Esophagus squamous epithelium (tissue), 5 donors: ENCODE measurements around the gene PCDHAC2. TPM values are rescaled to one million over a fixed set of nuclear protein-coding genes. Genes with fewer than 3 reads are reported as not detected.

Source experiments
- DNase-seq: peaks from one replicate; lab custom pipeline; 2025; lab: John Stamatoyannopoulos, UW
- H3K27ac ChIP-seq, 4 donors: fragments of 200-600 bp; sonication (generic); one replicate each; pipeline ENCODE4 v1.5.1; 2016 to 2019; ENCODE audit warnings: mild to moderate bottlenecking in 1 of 4
- H3K27me3 ChIP-seq, 4 donors: fragments of 200-600 bp; sonication (generic); 1 replicate in 3 of 4; 2 replicates in 1 of 4; pipeline versions ENCODE4 v1.5.1 to v1.6.0; 2017 to 2021; ENCODE audit warnings: antibody characterized with exemption in 1 of 4
- H3K36me3 ChIP-seq, 3 donors: fragments of 200-600 bp; sonication (generic); one replicate each; pipeline ENCODE4 v1.5.1; 2016 to 2019
- H3K4me1 ChIP-seq, 3 donors: fragments of 200-600 bp; sonication (generic); one replicate each; pipeline ENCODE4 v1.5.1; 2017 to 2019
- H3K4me3 ChIP-seq, 4 donors: fragments of 200-600 bp; sonication (generic); 1 replicate in 3 of 4; 2 replicates in 1 of 4; pipeline ENCODE4 v1.5.1; 2016 to 2019; ENCODE audit warnings: mild to moderate bottlenecking in 2 of 4, moderate library complexity in 1 of 4
- H3K9me3 ChIP-seq, 3 donors: fragments of 200-600 bp; sonication (generic); one replicate each; pipeline ENCODE4 v1.5.1; 2016 to 2019
- POLR2A ChIP-seq, 4 donors: fragments of 450-650 bp; IDR thresholded peaks; one replicate each; pipeline ENCODE4 v1.6.1; 2017; ENCODE audit warnings: antibody characterized with exemption in 4 of 4, mild to moderate bottlenecking in 4 of 4, moderate library complexity in 3 of 4
- WGBS, 2 donors: methylation state at CpG; one replicate each; pipeline ENCODE4 v1.1.5; 2018; 5-methylcytosine and 5-hydroxymethylcytosine counted together
- intact Hi-C: fragments of 100-400 bp; cut with DNase I; formaldehyde crosslinking; loops from one replicate; pipeline ENCODE4 v1.15.0; 2022
- total RNA-seq, 4 donors: library from RNA; depleted of rRNA; stranded (reverse); fragments of >200 nt; gene quantifications; one replicate each; pipeline ENCODE4 v1.1.0, GENCODE V29; 2016
- TF ChIP-seq, protein P1 (sequence below), 6 experiments: fragments of 450-650 bp in 4 of 6; fragments of 200-600 bp in 2 of 6; sonication (generic) in 2 of 6; IDR thresholded peaks; one replicate each; pipeline ENCODE4 v1.5.1; 2016 to 2019; ENCODE audit warnings: antibody characterized with exemption in 6 of 6, mild to moderate bottlenecking in 4 of 6, moderate library complexity in 4 of 6
- donor health status: DM: yes; HTN: yes; CAD: no.

Gene PCDHAC2
- total RNA-seq, 4 donors from 2014 or later, result 0.19 to 2.2 TPM; not detected in 2

DNA sequence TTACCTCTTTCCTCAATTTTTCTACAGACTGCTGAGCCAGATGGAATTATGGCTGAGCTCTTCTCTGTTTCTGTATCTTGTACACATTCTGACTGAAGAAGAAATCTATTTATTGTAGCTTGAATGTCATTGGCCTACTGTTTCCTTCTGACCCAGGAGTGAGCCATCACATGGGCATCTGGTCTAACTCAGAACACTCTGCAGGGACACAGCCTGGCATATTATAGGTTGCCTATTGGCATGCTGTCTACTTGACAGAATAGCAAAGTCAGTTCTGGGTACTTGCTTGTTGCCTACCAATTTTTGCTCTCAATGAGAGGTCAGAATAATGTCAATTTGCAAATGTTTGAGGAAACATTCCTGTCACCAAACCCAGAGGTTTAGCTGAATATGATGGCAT is 7.3 kb downstream of the PCDHAC2 start:
- intact Hi-C loops, result no loop called here

DNA sequence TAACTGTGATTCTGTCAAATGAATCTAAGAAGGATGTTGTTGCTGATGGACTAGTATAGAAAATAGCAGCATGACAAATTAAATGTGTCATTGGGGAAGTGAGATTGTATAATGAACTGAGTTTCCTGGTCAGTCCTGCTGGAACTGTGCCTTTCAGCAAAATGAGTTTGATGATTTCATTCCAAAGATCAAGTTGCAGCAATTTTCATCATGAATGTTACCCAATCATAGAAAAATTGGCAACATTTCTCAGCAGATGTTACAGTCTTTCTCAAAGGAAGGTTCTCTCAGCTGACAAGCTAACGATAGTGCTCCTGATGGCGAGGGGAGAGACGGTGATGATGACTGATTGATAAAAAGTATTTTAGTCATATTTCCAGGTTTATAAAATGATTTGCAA is 10.7 kb downstream of the PCDHAC2 start:
- Histone ChIP-seq H3K36me3 (no peaks in the 10 kb centered on the region), H3K4me3 (no peak overlapping the region), H3K9me3 (no peaks in the 10 kb centered on the region), H3K4me1 (no peaks in the 10 kb centered on the region), H3K27me3 (peaks cover 0 to 5% (median 0%) of the 10 kb centered on the region in 4 donors), H3K27ac (no peak overlapping the region)
- no peak for DNase-seq
- intact Hi-C loops, result no loop called here
- TF ChIP-seq, protein P1, sequence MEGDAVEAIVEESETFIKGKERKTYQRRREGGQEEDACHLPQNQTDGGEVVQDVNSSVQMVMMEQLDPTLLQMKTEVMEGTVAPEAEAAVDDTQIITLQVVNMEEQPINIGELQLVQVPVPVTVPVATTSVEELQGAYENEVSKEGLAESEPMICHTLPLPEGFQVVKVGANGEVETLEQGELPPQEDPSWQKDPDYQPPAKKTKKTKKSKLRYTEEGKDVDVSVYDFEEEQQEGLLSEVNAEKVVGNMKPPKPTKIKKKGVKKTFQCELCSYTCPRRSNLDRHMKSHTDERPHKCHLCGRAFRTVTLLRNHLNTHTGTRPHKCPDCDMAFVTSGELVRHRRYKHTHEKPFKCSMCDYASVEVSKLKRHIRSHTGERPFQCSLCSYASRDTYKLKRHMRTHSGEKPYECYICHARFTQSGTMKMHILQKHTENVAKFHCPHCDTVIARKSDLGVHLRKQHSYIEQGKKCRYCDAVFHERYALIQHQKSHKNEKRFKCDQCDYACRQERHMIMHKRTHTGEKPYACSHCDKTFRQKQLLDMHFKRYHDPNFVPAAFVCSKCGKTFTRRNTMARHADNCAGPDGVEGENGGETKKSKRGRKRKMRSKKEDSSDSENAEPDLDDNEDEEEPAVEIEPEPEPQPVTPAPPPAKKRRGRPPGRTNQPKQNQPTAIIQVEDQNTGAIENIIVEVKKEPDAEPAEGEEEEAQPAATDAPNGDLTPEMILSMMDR (IDR thresholded peaks at IDR 0.05), result no peak
- TF ChIP-seq POLR2A (IDR thresholded peaks at IDR 0.05), result no peak
- WGBS, 2 donors, result 62 to 81% methylated on average over 3 of the region's 3 CpGs

More for the DNA sequence above, 7.3 kb downstream of the PCDHAC2 start:
- Histone ChIP-seq H3K27me3 (peaks cover 0 to 5% (median 0%) of the 10 kb centered on the region in 4 donors), H3K27ac (no peak overlapping the region), H3K4me1 (no peaks in the 10 kb centered on the region), H3K9me3 (no peaks in the 10 kb centered on the region), H3K4me3 (no peak overlapping the region), H3K36me3 (no peaks in the 10 kb centered on the region)
- no peak for DNase-seq
- TF ChIP-seq, protein P1 (IDR thresholded peaks at IDR 0.05), result no peak
- no peak for TF ChIP-seq POLR2A (IDR thresholded peaks at IDR 0.05)

DNA sequence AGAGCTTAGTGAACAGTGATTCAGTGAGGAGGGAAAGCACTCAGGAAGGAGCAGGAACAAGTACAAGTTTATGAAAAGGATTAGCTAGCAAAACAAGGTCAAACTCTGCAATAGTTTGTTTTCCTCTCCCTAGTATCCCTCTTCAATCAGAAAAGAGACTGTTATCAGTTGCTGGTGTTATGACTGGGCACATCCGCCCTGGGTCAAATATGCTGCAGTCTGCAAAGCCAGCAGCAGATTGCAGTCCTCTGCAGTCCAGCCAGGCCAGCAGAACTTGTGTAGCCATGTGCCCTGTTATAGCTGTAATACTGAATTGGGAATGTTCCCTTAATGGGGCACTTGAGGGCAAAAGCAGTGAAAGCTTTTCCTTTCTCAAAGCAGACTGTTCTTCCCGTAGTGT is 12.0 kb downstream of the PCDHAC2 start:
- WGBS, 2 donors, result 38 to 71% methylated on average over 2 of the region's 2 CpGs
- Histone ChIP-seq H3K4me3 (no peak overlapping the region), H3K27ac (no peak overlapping the region), H3K4me1 (no peaks in the 10 kb centered on the region), H3K36me3 (no peaks in the 10 kb centered on the region), H3K27me3 (peaks cover 0 to 5% (median 0%) of the 10 kb centered on the region in 4 donors), H3K9me3 (no peaks in the 10 kb centered on the region)
- TF ChIP-seq POLR2A (IDR thresholded peaks at IDR 0.05), result no peak
- TF ChIP-seq, protein P1 (IDR thresholded peaks at IDR 0.05), result peak in 1 of 6 experiments; percentile 9
- intact Hi-C loops, result no loop called here
- no peak for DNase-seq

DNA sequence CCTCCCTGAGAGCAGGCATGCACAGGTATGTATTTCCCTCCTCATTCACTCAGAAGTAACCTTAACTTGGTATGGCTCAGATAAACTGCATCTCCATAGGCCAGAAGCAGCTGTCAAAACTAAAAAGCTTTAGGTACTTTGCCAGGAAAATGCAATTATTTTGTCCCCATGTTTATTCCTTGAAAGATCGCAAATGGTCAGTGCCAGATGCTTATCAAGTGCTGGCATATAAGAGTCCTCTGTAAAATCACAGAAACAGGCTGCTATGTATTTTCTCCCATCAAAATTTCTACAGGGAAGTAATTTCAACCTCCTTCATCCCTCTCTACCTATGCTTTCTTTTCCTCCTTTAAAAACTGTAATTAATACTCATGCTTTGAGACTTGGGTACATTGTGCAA is 12.7 kb downstream of the PCDHAC2 start:
- no peak for DNase-seq
- peaks cover 0 to 5% (median 0%) of the 10 kb centered on the region in 4 donors for H3K27me3 ChIP-seq
- H3K9me3 ChIP-seq, result no peaks in the 10 kb centered on the region
- no peak overlapping the region for H3K4me3 ChIP-seq
- intact Hi-C loops, result no loop called here
- WGBS, 2 donors, result 82 to 89% methylated on average over 1 of the region's 1 CpG
- no peaks in the 10 kb centered on the region for H3K36me3 ChIP-seq
- no peak for TF ChIP-seq POLR2A (IDR thresholded peaks at IDR 0.05)
- TF ChIP-seq, protein P1 (IDR thresholded peaks at IDR 0.05), result no peak
- H3K4me1 ChIP-seq, result no peaks in the 10 kb centered on the region
- no peak overlapping the region for H3K27ac ChIP-seq

DNA sequence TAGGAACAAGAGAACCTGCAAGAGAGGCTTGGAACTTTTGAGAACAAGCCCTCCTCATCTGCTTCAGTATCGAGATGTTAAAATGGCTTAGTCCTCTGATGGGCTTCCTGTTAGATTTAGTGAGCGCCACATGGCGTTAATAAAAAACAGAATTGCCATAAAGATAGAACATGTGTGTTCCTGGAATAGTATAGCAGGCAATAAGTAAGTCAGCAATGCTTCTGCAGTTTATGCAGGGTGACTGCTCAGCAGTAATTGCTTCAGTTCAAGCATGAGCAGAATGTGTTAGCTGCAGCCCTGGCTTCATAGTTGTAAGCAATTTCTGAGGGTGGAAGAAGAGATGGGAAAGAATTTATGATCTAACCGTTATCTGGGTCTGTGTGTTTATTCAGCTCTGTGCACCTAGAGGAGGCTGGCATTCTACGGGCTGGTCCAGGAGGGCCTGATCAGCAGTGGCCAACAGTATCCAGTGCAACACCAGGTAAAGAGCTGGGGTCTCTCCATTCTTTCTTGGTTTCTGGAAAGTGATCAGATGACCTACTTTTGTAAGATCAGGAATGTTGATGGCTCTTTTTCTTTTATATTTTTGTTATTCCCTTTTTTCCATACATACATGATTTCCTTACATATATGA is 15.9 kb downstream of the PCDHAC2 start:
- no peaks in the 10 kb centered on the region for H3K27me3 ChIP-seq
- H3K27ac ChIP-seq, result no peak overlapping the region
- H3K9me3 ChIP-seq, result no peaks in the 10 kb centered on the region
- WGBS, 2 donors, result 78 to 85% methylated on average over 5 of the region's 5 CpGs
- intact Hi-C loops, result no loop called here
- no peak for DNase-seq
- no peaks in the 10 kb centered on the region for H3K36me3 ChIP-seq
- no peak overlapping the region for H3K4me3 ChIP-seq
- TF ChIP-seq POLR2A (IDR thresholded peaks at IDR 0.05), result no peak
- TF ChIP-seq, protein P1 (IDR thresholded peaks at IDR 0.05), result no peak
- no peaks in the 10 kb centered on the region for H3K4me1 ChIP-seq
